Tongue (tissue), 2 donors: Measurements from ENCODE around the gene RBM15. TPM values are rescaled to one million over a fixed set of nuclear protein-coding genes. Genes with fewer than 3 reads are reported as not detected.
A peak's percentile ranks its signal among the peaks of the same experiment; 100 is the strongest.

Experiments used
- DNase-seq: peaks from one replicate; pipeline ENCODE4 v3.0.0-alpha.2; 2015
- total RNA-seq: library from RNA; depleted of rRNA; stranded (reverse); fragments of >200 nt; gene quantifications from one replicate; pipeline ENCODE4 v1.2.3, GENCODE V29; 2014

RBM15 gene
- 56.0 TPM for total RNA-seq

- peak; percentile 100 for DNase-seq
Measured at GRCh38 chr1:110338886-110339406, at the start of gene RBM15. Gene RBM15 (plus strand): TSS chr1:110339377. CDS start chr1:110339406, 29 bp downstream.

- DNase-seq: peak; percentile 40
Measured at GRCh38 chr1:110291241-110292030, 47.7 kb upstream of the RBM15 start.

GRCh38 chr1:110292031-110292741 is 47.0 kb upstream of the RBM15 start:
- DNase-seq: no peak

GRCh38 chr1:110293601-110294104 is 45.5 kb upstream of the RBM15 start:
- DNase-seq: no peak

- no peak for DNase-seq
Measured at GRCh38 chr1:110294308-110294707, 44.9 kb upstream of the RBM15 start.

GRCh38 chr1:110298991-110299390 is 40.2 kb upstream of the RBM15 start:
- no peak for DNase-seq

- DNase-seq: no peak
Measured at GRCh38 chr1:110300412-110301085, 38.6 kb upstream of the RBM15 start.

- no peak for DNase-seq
Measured at GRCh38 chr1:110302836-110303235, 36.3 kb upstream of the RBM15 start.

- no peak for DNase-seq
Measured at GRCh38 chr1:110305900-110306420, 33.2 kb upstream of the RBM15 start.

GRCh38 chr1:110307239-110307974 is 31.8 kb upstream of the RBM15 start:
- no peak for DNase-seq

GRCh38 chr1:110308247-110308646 is 30.9 kb upstream of the RBM15 start:
- DNase-seq: no peak

GRCh38 chr1:110309139-110309538 is 30.0 kb upstream of the RBM15 start:
- DNase-seq: no peak

GRCh38 chr1:110309767-110310166 is 29.4 kb upstream of the RBM15 start:
- no peak for DNase-seq

- no peak for DNase-seq
Measured at GRCh38 chr1:110310300-110310699, 28.9 kb upstream of the RBM15 start.

- peak; percentile 84 for DNase-seq
Measured at GRCh38 chr1:110312188-110313121, 26.7 kb upstream of the RBM15 start.

- DNase-seq: no peak
Measured at GRCh38 chr1:110316735-110317134, 22.4 kb upstream of the RBM15 start.

GRCh38 chr1:110318046-110318445 is 21.1 kb upstream of the RBM15 start:
- DNase-seq: no peak

GRCh38 chr1:110319332-110320167 is 19.6 kb upstream of the RBM15 start:
- no peak for DNase-seq

- no peak for DNase-seq
Measured at GRCh38 chr1:110320168-110320518, 19.0 kb upstream of the RBM15 start.

- no peak for DNase-seq
Measured at GRCh38 chr1:110321045-110321444, 18.1 kb upstream of the RBM15 start.
